GM12865 (cell line): ENCODE results near the gene FHIT.

Source experiments
- DNase-seq: peaks from one replicate; pipeline ENCODE4 v3.0.0; 2010; ENCODE audit warnings: low read depth
- H3K4me3 ChIP-seq: 2 replicates; pipeline ENCODE4 v1.5.1; 2011; ENCODE audit warnings: mild to moderate bottlenecking, low read depth, low read length, control low read depth
- CTCF ChIP-seq: IDR thresholded peaks from 2 replicates; pipeline ENCODE4 v1.5.1; 2011; ENCODE audit warnings: low read length, control low read depth, low read depth, inconsistent platforms; ENCODE audit not compliant: insufficient read depth; ENCODE audit errors: missing control alignments

Gene FHIT

GRCh38 chr3:60501314-60501713, 749.9 kb downstream of the FHIT start:
- no peak overlapping the region for H3K4me3 ChIP-seq
- no peak for TF ChIP-seq CTCF
- DNase-seq: no peak

- DNase-seq: no peak
- no peak overlapping the region for H3K4me3 ChIP-seq
- no peak for TF ChIP-seq CTCF
Measured at GRCh38 chr3:60497902-60498301, 753.4 kb downstream of the FHIT start.

GRCh38 chr3:60490992-60491391, 760.3 kb downstream of the FHIT start:
- DNase-seq: no peak
- no peak for TF ChIP-seq CTCF
- no peak overlapping the region for H3K4me3 ChIP-seq

- no peak for DNase-seq
- no peak for TF ChIP-seq CTCF
- no peak overlapping the region for H3K4me3 ChIP-seq
Measured at GRCh38 chr3:60475096-60475495, 776.2 kb downstream of the FHIT start.

- DNase-seq: no peak
Measured at GRCh38 chr3:60469481-60469880, 781.8 kb downstream of the FHIT start.

GRCh38 chr3:60463685-60464084, 787.6 kb downstream of the FHIT start:
- H3K4me3 ChIP-seq: no peak overlapping the region
- DNase-seq: no peak
- TF ChIP-seq CTCF: no peak

More at GRCh38 chr3:60469481-60469880, 781.8 kb downstream of the FHIT start:
- no peak for TF ChIP-seq CTCF
- H3K4me3 ChIP-seq: no peak overlapping the region

GRCh38 chr3:60461267-60461666, 790.0 kb downstream of the FHIT start:
- no peak overlapping the region for H3K4me3 ChIP-seq
- no peak for TF ChIP-seq CTCF
- DNase-seq: no peak
